WTC11 (cell line): Measurements from ENCODE around the gene ZMIZ2. TPM values are rescaled to one million over a fixed set of nuclear protein-coding genes. Genes with fewer than 3 reads are reported as not detected.

ENCODE experiments used
- ATAC-seq: fragments of 200-7000 bp; cut with Tn5 transposase; 2 replicates; pipeline ENCODE4 v1.10.0; 2021; ENCODE audit warnings: mild to moderate bottlenecking, moderate library complexity
- CTCF ChIA-PET: fragments of 300-600 bp; sonication (Branson Sonifier 250); formaldehyde crosslinking; loops from one replicate; lab custom pipeline; 2021; ENCODE audit warnings: antibody characterized with exemption; lab: Charles Lee
- POLR2A ChIA-PET: fragments of 350-600 bp; sonication (Branson Sonifier 250); formaldehyde crosslinking; loops from one replicate; lab custom pipeline; 2021; ENCODE audit warnings: antibody characterized with exemption; lab: Charles Lee
- DNase-seq: peaks from one replicate; pipeline ENCODE4 v3.0.0; 2021; ENCODE audit warnings: low spot score
- H3K27ac Mint-ChIP-seq: 2 replicates; pipeline ENCODE4 v1.8.0; 2021; ENCODE audit warnings: mixed read lengths
- H3K27me3 Mint-ChIP-seq: 2 replicates; pipeline ENCODE4 v1.8.0; 2021; ENCODE audit warnings: low read depth, mild to moderate bottlenecking, moderate library complexity, mixed read lengths
- H3K36me3 Mint-ChIP-seq: 2 replicates; pipeline ENCODE4 v1.8.0; 2021; ENCODE audit warnings: mixed read lengths
- H3K4me1 Mint-ChIP-seq: 2 replicates; pipeline ENCODE4 v1.8.0; 2022; ENCODE audit warnings: mixed read lengths
- H3K4me3 Mint-ChIP-seq: 2 replicates; pipeline ENCODE4 v1.8.0; 2021; ENCODE audit warnings: mild to moderate bottlenecking, moderate library complexity, mixed read lengths
- H3K9me3 Mint-ChIP-seq: 2 replicates; pipeline ENCODE4 v1.8.0; 2021; ENCODE audit warnings: mixed read lengths
- AR ChIP-seq: fragments of 250-450 bp; sonication (Bioruptor Pico); IDR thresholded peaks from 2 replicates; pipeline ENCODE4 v1.9.0; 2021; ENCODE audit warnings: mild to moderate bottlenecking
- CBFB ChIP-seq: sonication (generic); formaldehyde crosslinking; IDR thresholded peaks from 2 replicates; pipeline ENCODE4 v1.8.1; 2022; ENCODE audit warnings: mild to moderate bottlenecking, low read depth, missing genetic modification reagents
- CREB1 ChIP-seq: sonication (generic); formaldehyde crosslinking; IDR thresholded peaks from 2 replicates; pipeline ENCODE4 v1.8.0; 2023; ENCODE audit warnings: mild to moderate bottlenecking, missing genetic modification reagents
- E2F1 ChIP-seq: sonication (generic); formaldehyde crosslinking; IDR thresholded peaks from 2 replicates; pipeline ENCODE4 v1.8.0; 2022; ENCODE audit warnings: mild to moderate bottlenecking, missing genetic modification reagents
- FOXK1 ChIP-seq: sonication (generic); formaldehyde crosslinking; IDR thresholded peaks from 2 replicates; pipeline ENCODE4 v1.8.0; 2022; ENCODE audit warnings: mild to moderate bottlenecking, moderate library complexity, missing genetic modification reagents
- GABPB1 ChIP-seq: sonication (generic); formaldehyde crosslinking; IDR thresholded peaks from 2 replicates; pipeline ENCODE4 v1.8.1; 2023; ENCODE audit warnings: mild to moderate bottlenecking, missing genetic modification reagents
- GRHL2 ChIP-seq: fragments of 250-450 bp; sonication (Bioruptor Pico); IDR thresholded peaks from 2 replicates; pipeline ENCODE4 v1.8.0; 2022; ENCODE audit warnings: mild to moderate bottlenecking, moderate library complexity; ENCODE audit not compliant: insufficient replicate concordance, severe bottlenecking
- IRF2 ChIP-seq: sonication (generic); formaldehyde crosslinking; IDR thresholded peaks from 2 replicates; pipeline ENCODE4 v1.8.0; 2022; ENCODE audit warnings: low read depth, missing genetic modification reagents, borderline replicate concordance
- JAZF1 ChIP-seq: fragments of 250-450 bp; sonication (Bioruptor Pico); IDR thresholded peaks from 2 replicates; pipeline ENCODE4 v1.9.0; 2021; ENCODE audit warnings: moderate library complexity, mild to moderate bottlenecking, inconsistent platforms
- MYBL2 ChIP-seq: sonication (generic); formaldehyde crosslinking; IDR thresholded peaks from 2 replicates; pipeline ENCODE4 v1.8.1; 2023; ENCODE audit warnings: mild to moderate bottlenecking, moderate library complexity, missing genetic modification reagents
- NR2C2 ChIP-seq: sonication (generic); formaldehyde crosslinking; IDR thresholded peaks from 2 replicates; pipeline ENCODE4 v1.8.0; 2022; ENCODE audit warnings: mild to moderate bottlenecking, missing genetic modification reagents
- NR3C1 ChIP-seq: sonication (generic); formaldehyde crosslinking; conservative IDR thresholded peaks from 2 replicates; pipeline ENCODE4 v1.8.1; 2023; ENCODE audit warnings: low read depth, mild to moderate bottlenecking, missing genetic modification reagents
- OVOL2 ChIP-seq: fragments of 250-450 bp; sonication (Bioruptor Pico); IDR thresholded peaks from 2 replicates; pipeline ENCODE4 v1.9.0; 2021; ENCODE audit warnings: mild to moderate bottlenecking, borderline replicate concordance
- PRDM15 ChIP-seq: sonication (generic); formaldehyde crosslinking; IDR thresholded peaks from 2 replicates; pipeline ENCODE4 v1.8.0; 2022; ENCODE audit warnings: missing genetic modification reagents
- RORB ChIP-seq: fragments of 250-450 bp; sonication (Bioruptor Pico); IDR thresholded peaks from 2 replicates; pipeline ENCODE4 v1.9.0; 2021; ENCODE audit warnings: mild to moderate bottlenecking
- TEAD1 ChIP-seq: sonication (generic); formaldehyde crosslinking; IDR thresholded peaks from 2 replicates; pipeline ENCODE4 v1.8.0; 2022; ENCODE audit warnings: mild to moderate bottlenecking, missing genetic modification reagents
- TEAD4 ChIP-seq: sonication (generic); formaldehyde crosslinking; IDR thresholded peaks from 2 replicates; pipeline ENCODE4 v1.8.0; 2022; ENCODE audit warnings: mild to moderate bottlenecking, missing genetic modification reagents
- ZBTB21 ChIP-seq: sonication (generic); formaldehyde crosslinking; IDR thresholded peaks from 2 replicates; pipeline ENCODE4 v1.8.1; 2023; ENCODE audit warnings: mild to moderate bottlenecking, missing genetic modification reagents, borderline replicate concordance
- ZBTB43 ChIP-seq: sonication (generic); formaldehyde crosslinking; IDR thresholded peaks from 2 replicates; pipeline ENCODE4 v1.8.1; 2023; ENCODE audit warnings: mild to moderate bottlenecking, missing genetic modification reagents
- ZMAT4 ChIP-seq: fragments of 250-450 bp; sonication (Bioruptor Pico); IDR thresholded peaks from 2 replicates; pipeline ENCODE4 v1.9.0; 2021; ENCODE audit warnings: mild to moderate bottlenecking
- ZNF138 ChIP-seq: sonication (generic); formaldehyde crosslinking; conservative IDR thresholded peaks from 2 replicates; pipeline ENCODE4 v1.8.1; 2022; ENCODE audit warnings: mild to moderate bottlenecking, moderate library complexity, missing genetic modification reagents
- ZNF219 ChIP-seq: sonication (generic); formaldehyde crosslinking; IDR thresholded peaks from 2 replicates; pipeline ENCODE4 v1.8.0; 2023; ENCODE audit warnings: missing genetic modification reagents, mild to moderate bottlenecking, borderline replicate concordance
- total RNA-seq: library from RNA; stranded (reverse); gene quantifications from 3 replicates; pipeline ENCODE4 v1.2.3, GENCODE V29; 2021

Gene ZMIZ2
- total RNA-seq, 1 experiment from 2014 or later = 102 TPM

- ChIA-PET POLR2A (interaction anchor here (1.4 kb wide), 1 partner anchor 57 kb away, joined by 3 read pairs; no protein-coding TSS in a partner anchor), CTCF (interaction anchor here (0.9 to 1.6 kb wide), 4 partner anchors 17 to 196 kb away, joined by 3 to 5 read pairs (median 4); no protein-coding TSS in a partner anchor)
- Mint-ChIP-seq H3K9me3 (no peaks in the 10 kb centered on the region), H3K4me1 (peaks cover 20% of the 10 kb centered on the region), H3K36me3 (peaks cover 46% of the 10 kb centered on the region), H3K27ac (peak overlapping the region; percentile 90), H3K4me3 (no peak overlapping the region), H3K27me3 (no peaks in the 10 kb centered on the region)
- TF ChIP-seq NR2C2 (CRISPR knock-in tag) (no peak), NR3C1 (CRISPR knock-in tag) (no peak), ZBTB43 (CRISPR knock-in tag) (no peak), ZNF219 (CRISPR knock-in tag) (no peak), PRDM15 (CRISPR knock-in tag) (no peak), ZNF138 (no peak), TEAD1 (CRISPR knock-in tag) (no peak), MYBL2 (no peak), CBFB (CRISPR knock-in tag) (no peak), AR (CRISPR knock-in tag) (no peak)
- ATAC-seq (no peak; the same call in 1 of the 2 replicates), DNase-seq (no peak)
Measured at GRCh38 chr7:44767912-44768627, 19.4 kb downstream of the ZMIZ2 start.

GRCh38 chr7:44768628-44769371 is 20.2 kb downstream of the ZMIZ2 start:
- DNase-seq (no peak), ATAC-seq (peak; percentile 12; the same call in 1 of the 2 replicates)
- H3K27me3 Mint-ChIP-seq = no peaks in the 10 kb centered on the region
- peak overlapping the region; percentile 90 for H3K27ac Mint-ChIP-seq
- no peak overlapping the region for H3K4me3 Mint-ChIP-seq
- ChIA-PET CTCF (interaction anchor here (1.0 to 1.6 kb wide), 3 partner anchors 23 to 196 kb away, joined by 3 to 4 read pairs (median 4); no protein-coding TSS in a partner anchor), POLR2A (interaction anchor here (1.4 kb wide), 1 partner anchor 58 kb away, joined by 3 read pairs; no protein-coding TSS in a partner anchor)
- peaks cover 20% of the 10 kb centered on the region for H3K4me1 Mint-ChIP-seq
- peaks cover 39% of the 10 kb centered on the region for H3K36me3 Mint-ChIP-seq
- H3K9me3 Mint-ChIP-seq = no peaks in the 10 kb centered on the region
- TF ChIP-seq JAZF1 (CRISPR knock-in tag) (no peak), GABPB1 (CRISPR knock-in tag) (no peak), MYBL2 (no peak), E2F1 (no peak), TEAD4 (no peak), RORB (CRISPR knock-in tag) (no peak), OVOL2 (CRISPR knock-in tag) (no peak), GRHL2 (CRISPR knock-in tag) (no peak), ZBTB21 (CRISPR knock-in tag) (no peak), FOXK1 (CRISPR knock-in tag) (no peak), CREB1 (CRISPR knock-in tag) (no peak), CBFB (CRISPR knock-in tag) (no peak), IRF2 (CRISPR knock-in tag) (no peak), ZMAT4 (no peak)
